Measurements from ENCODE around the gene SIGLEC14.

SIGLEC14 gene

DNA sequence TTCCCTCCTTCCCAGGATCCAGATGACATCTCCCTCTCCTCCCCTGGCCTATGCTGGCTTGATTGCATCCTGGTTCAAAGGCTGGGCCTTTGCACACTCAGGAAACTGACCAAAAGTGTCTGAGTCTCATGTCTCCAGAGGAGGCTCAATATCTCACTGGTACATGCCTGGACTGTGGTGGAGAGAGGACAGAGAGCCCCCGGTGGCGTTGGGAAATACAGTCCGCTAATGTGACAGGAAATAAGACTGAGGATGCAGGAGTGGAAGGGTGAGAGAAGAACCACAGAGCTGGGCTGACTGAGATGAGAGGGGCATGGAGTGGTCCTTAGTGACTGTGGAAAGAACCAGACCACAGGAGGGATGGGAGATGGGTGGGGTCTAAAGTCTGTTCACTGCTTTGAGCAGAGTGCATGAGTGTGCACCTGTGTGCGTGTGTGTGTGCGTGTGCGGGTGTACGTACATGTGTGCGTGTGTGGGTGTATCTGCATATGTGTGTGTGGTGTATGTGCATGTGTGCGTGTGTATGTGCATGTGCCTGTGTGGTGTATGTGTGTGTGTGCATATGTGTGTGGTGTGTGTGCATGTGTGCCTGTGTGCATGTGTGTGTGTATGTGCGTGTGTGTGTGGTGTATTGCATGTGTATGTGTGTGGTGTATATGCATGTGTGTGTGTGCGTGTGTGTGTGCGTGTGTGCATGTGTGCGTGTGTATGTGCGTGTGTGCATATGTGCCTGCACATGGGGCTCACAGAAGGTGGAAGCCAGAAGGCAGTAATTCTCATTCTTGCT is 18.3 kb downstream of the SIGLEC14 start:
- Histone ChIP-seq H3K4me2 (ENCODE audit: low read length) (no peak overlapping the region), H3K4me3 (ENCODE audit: low read length) (no peak overlapping the region), H4K20me1 (ENCODE audit: control insufficient read depth, insufficient read depth, low read depth, low read length) (no peaks in the 10 kb centered on the region), H3F3A (ENCODE audit: control insufficient read depth, insufficient read depth) (no peaks in the 10 kb centered on the region), H3K27me3 (ENCODE audit: control insufficient read depth, low read length) (no peaks in the 10 kb centered on the region; the same call in 1 of the 2 replicates), H3K79me2 (ENCODE audit: control insufficient read depth, low read length) (no peaks in the 10 kb centered on the region), H3K36me3 (ENCODE audit: control insufficient read depth, low read length) (no peaks in the 10 kb centered on the region), H3K9me2 (replicated peaks; ENCODE audit: control insufficient read depth, low read length) (no peaks in the 10 kb centered on the region), H3K9me3 (ENCODE audit: control insufficient read depth, insufficient read depth, low read length) (no peaks in the 10 kb centered on the region), H3K27ac (ENCODE audit: low read depth, low read length) (no peak overlapping the region), H3K4me1 (ENCODE audit: control insufficient read depth, low read length) (no peaks in the 10 kb centered on the region)
- TF ChIP-seq EZH2phosphoT487 (IDR thresholded peaks at IDR 0.05; ENCODE audit: borderline replicate concordance, low read length): no peak
- TF ChIP-seq, protein P1, sequence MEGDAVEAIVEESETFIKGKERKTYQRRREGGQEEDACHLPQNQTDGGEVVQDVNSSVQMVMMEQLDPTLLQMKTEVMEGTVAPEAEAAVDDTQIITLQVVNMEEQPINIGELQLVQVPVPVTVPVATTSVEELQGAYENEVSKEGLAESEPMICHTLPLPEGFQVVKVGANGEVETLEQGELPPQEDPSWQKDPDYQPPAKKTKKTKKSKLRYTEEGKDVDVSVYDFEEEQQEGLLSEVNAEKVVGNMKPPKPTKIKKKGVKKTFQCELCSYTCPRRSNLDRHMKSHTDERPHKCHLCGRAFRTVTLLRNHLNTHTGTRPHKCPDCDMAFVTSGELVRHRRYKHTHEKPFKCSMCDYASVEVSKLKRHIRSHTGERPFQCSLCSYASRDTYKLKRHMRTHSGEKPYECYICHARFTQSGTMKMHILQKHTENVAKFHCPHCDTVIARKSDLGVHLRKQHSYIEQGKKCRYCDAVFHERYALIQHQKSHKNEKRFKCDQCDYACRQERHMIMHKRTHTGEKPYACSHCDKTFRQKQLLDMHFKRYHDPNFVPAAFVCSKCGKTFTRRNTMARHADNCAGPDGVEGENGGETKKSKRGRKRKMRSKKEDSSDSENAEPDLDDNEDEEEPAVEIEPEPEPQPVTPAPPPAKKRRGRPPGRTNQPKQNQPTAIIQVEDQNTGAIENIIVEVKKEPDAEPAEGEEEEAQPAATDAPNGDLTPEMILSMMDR (IDR thresholded peaks at IDR 0.05; ENCODE audit: low read depth, low read length, poor library complexity, severe bottlenecking): no peak

DNA sequence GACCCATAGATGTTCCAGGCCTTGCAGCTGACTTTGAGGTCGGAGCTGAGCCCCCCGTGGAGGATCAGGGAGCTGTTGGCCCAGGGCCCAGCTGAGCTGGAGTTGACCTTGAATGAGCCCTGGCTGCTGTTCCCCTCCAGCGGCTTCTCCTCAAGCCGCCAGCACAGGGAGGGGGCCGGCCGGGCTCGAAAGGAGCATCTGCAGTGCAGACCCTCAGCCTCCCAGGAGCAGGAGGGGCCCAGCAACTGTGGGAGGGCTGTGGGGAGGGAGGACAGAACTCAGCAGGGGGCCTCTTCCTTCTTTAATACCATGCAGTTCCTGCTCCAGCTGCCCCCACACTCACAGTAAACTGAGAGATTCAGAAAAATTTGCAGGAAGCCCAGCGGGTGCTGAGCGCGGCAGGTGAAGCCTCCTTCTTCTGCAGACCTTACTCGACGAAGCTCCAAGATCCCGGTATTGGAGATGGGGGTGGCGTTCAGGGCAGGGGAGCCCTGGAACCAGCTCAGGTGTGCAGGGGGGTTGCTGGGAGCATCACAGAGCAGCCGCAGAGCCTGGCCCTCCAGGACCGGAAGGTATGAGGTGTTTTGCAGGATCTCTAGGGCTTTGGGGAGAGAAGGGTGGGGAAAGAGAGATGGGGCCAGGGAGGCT is 19.0 kb downstream of the SIGLEC14 start:
- H3K27ac ChIP-seq (ENCODE audit: low read depth, low read length): no peak overlapping the region
- no peaks in the 10 kb centered on the region for H3K4me1 ChIP-seq (ENCODE audit: control insufficient read depth, low read length)
- H3K4me3 ChIP-seq (ENCODE audit: low read length): no peak overlapping the region
- H3K27me3 ChIP-seq (ENCODE audit: control insufficient read depth, low read length): no peaks in the 10 kb centered on the region; the same call in 1 of the 2 replicates
- no peaks in the 10 kb centered on the region for H4K20me1 ChIP-seq (ENCODE audit: control insufficient read depth, insufficient read depth, low read depth, low read length)
- TF ChIP-seq, protein P1 (IDR thresholded peaks at IDR 0.05; ENCODE audit: low read depth, low read length, poor library complexity, severe bottlenecking): no peak
- TF ChIP-seq EZH2phosphoT487 (IDR thresholded peaks at IDR 0.05; ENCODE audit: borderline replicate concordance, low read length): no peak
- H3K4me2 ChIP-seq (ENCODE audit: low read length): no peak overlapping the region
- H3K79me2 ChIP-seq (ENCODE audit: control insufficient read depth, low read length): no peaks in the 10 kb centered on the region
- H3K36me3 ChIP-seq (ENCODE audit: control insufficient read depth, low read length): no peaks in the 10 kb centered on the region
- H3K9me2 ChIP-seq (replicated peaks; ENCODE audit: control insufficient read depth, low read length): no peaks in the 10 kb centered on the region
- H3F3A ChIP-seq (ENCODE audit: control insufficient read depth, insufficient read depth): no peaks in the 10 kb centered on the region
- H3K9me3 ChIP-seq (ENCODE audit: control insufficient read depth, insufficient read depth, low read length): no peaks in the 10 kb centered on the region

DNA sequence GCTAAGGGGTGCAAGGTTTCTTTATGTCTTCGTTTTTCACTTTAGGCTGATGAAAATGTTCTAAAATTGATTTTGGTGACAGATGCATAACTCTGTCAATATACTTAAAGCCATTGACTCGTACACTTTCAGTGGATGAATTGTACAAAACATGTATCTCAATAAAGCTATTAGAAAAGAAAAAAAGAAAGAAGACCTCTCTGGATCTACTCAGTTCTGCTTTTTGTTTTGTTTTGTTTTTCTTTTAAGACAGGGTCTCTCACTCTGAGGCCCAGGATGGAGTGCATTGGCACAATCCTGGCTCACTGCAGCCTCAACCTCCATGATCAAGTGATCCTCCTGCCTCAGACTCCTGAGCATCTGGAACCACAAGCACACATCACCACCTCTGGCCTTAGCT is 19.9 kb downstream of the SIGLEC14 start:
- no peaks in the 10 kb centered on the region; the same call in 1 of the 2 replicates for H3K4me1 ChIP-seq (ENCODE audit: control insufficient read depth, low read length)
- no peak overlapping the region for H3K27ac ChIP-seq (ENCODE audit: low read depth, low read length)
- H3K36me3 ChIP-seq (ENCODE audit: control insufficient read depth, low read length): no peaks in the 10 kb centered on the region
- H3K79me2 ChIP-seq (ENCODE audit: control insufficient read depth, low read length): no peaks in the 10 kb centered on the region
- H3K4me2 ChIP-seq (ENCODE audit: low read length): no peak overlapping the region
- TF ChIP-seq, protein P1 (IDR thresholded peaks at IDR 0.05; ENCODE audit: low read depth, low read length, poor library complexity, severe bottlenecking): no peak
- TF ChIP-seq EZH2phosphoT487 (IDR thresholded peaks at IDR 0.05; ENCODE audit: borderline replicate concordance, low read length): no peak
- H3K4me3 ChIP-seq (ENCODE audit: low read length): no peak overlapping the region
- no peaks in the 10 kb centered on the region for H4K20me1 ChIP-seq (ENCODE audit: control insufficient read depth, insufficient read depth, low read depth, low read length)
- H3K9me2 ChIP-seq (replicated peaks; ENCODE audit: control insufficient read depth, low read length): no peaks in the 10 kb centered on the region
- peaks cover under 1% of the 10 kb centered on the region; the same call in 1 of the 2 replicates for H3F3A ChIP-seq (ENCODE audit: control insufficient read depth, insufficient read depth)
- no peaks in the 10 kb centered on the region; the same call in 1 of the 2 replicates for H3K27me3 ChIP-seq (ENCODE audit: control insufficient read depth, low read length)
- H3K9me3 ChIP-seq (ENCODE audit: control insufficient read depth, insufficient read depth, low read length): no peaks in the 10 kb centered on the region
